Memory B cell (primary cell): ENCODE results near the gene CTSW.

Source experiments
- ATAC-seq: fragments of 150-1000 bp; cut with Tn5 transposase; 2 replicates; pipeline ENCODE4 v1.10.0; 2021; ENCODE audit warnings: low read depth, mild to moderate bottlenecking, moderate library complexity
- DNase-seq, 2 donors: peaks; one replicate each; pipeline ENCODE4 v3.0.0; 2022; ENCODE audit warnings: low spot score in 2 of 2
- H3K27ac Mint-ChIP-seq: one replicate; pipeline ENCODE4 v1.8.0; 2022; ENCODE audit warnings: mild to moderate bottlenecking, moderate library complexity, mixed read lengths
- H3K27me3 Mint-ChIP-seq: one replicate; pipeline ENCODE4 v1.8.0; 2022; ENCODE audit warnings: mixed read lengths
- H3K36me3 Mint-ChIP-seq: one replicate; pipeline ENCODE4 v1.8.0; 2022; ENCODE audit warnings: mild to moderate bottlenecking, mixed read lengths
- H3K4me1 Mint-ChIP-seq: one replicate; pipeline ENCODE4 v1.8.0; 2022; ENCODE audit warnings: mixed read lengths
- H3K4me3 Mint-ChIP-seq: one replicate; pipeline ENCODE4 v1.8.0; 2022; ENCODE audit warnings: mild to moderate bottlenecking, moderate library complexity, mixed read lengths
- H3K9me3 Mint-ChIP-seq: one replicate; pipeline ENCODE4 v1.8.0; 2022; ENCODE audit warnings: mixed read lengths

Gene CTSW

GRCh38 chr11:65868076-65868667 is 11.5 kb upstream of the CTSW start:
- DNase-seq (no peak), ATAC-seq (peak; percentile 67)
- no peak overlapping the region for H3K4me3 Mint-ChIP-seq
- no peaks in the 10 kb centered on the region for H3K27me3 Mint-ChIP-seq
- H3K27ac Mint-ChIP-seq, result no peak overlapping the region
- no peaks in the 10 kb centered on the region for H3K9me3 Mint-ChIP-seq
- H3K36me3 Mint-ChIP-seq, result peaks cover 17% of the 10 kb centered on the region
- peaks cover 13% of the 10 kb centered on the region for H3K4me1 Mint-ChIP-seq

- peaks cover 13% of the 10 kb centered on the region for H3K36me3 Mint-ChIP-seq
- H3K4me1 Mint-ChIP-seq, result peaks cover 15% of the 10 kb centered on the region
- no peaks in the 10 kb centered on the region for H3K9me3 Mint-ChIP-seq
- ATAC-seq (no peak), DNase-seq (no peak)
- no peak overlapping the region for H3K4me3 Mint-ChIP-seq
- H3K27me3 Mint-ChIP-seq, result no peaks in the 10 kb centered on the region
- H3K27ac Mint-ChIP-seq, result no peak overlapping the region
These were observed 10.7 kb upstream of the CTSW start for GRCh38 chr11:65868907-65869306.

- Mint-ChIP-seq H3K27ac (no peak overlapping the region), H3K4me1 (peaks cover 15% of the 10 kb centered on the region), H3K36me3 (peaks cover 9% of the 10 kb centered on the region), H3K27me3 (no peaks in the 10 kb centered on the region), H3K4me3 (no peak overlapping the region), H3K9me3 (no peaks in the 10 kb centered on the region)
- ATAC-seq (no peak), DNase-seq (no peak)
These were observed 9.9 kb upstream of the CTSW start for GRCh38 chr11:65869643-65870306.

GRCh38 chr11:65870307-65870658 is 9.4 kb upstream of the CTSW start:
- no peak for DNase-seq
- H3K27me3 Mint-ChIP-seq, result no peaks in the 10 kb centered on the region
- no peaks in the 10 kb centered on the region for H3K9me3 Mint-ChIP-seq
- ATAC-seq, result no peak
- no peak overlapping the region for H3K27ac Mint-ChIP-seq
- H3K36me3 Mint-ChIP-seq, result peaks cover 6% of the 10 kb centered on the region
- H3K4me1 Mint-ChIP-seq, result peaks cover 15% of the 10 kb centered on the region
- no peak overlapping the region for H3K4me3 Mint-ChIP-seq

- Mint-ChIP-seq H3K27ac (no peak overlapping the region), H3K36me3 (peaks cover 4% of the 10 kb centered on the region), H3K27me3 (no peaks in the 10 kb centered on the region), H3K4me1 (peaks cover 15% of the 10 kb centered on the region), H3K4me3 (no peak overlapping the region), H3K9me3 (no peaks in the 10 kb centered on the region)
- DNase-seq, result no peak
- ATAC-seq, result no peak
These were observed 8.6 kb upstream of the CTSW start for GRCh38 chr11:65870706-65871681.

GRCh38 chr11:65871811-65872548 is 7.7 kb upstream of the CTSW start:
- ATAC-seq (no peak), DNase-seq (no peak)
- no peak overlapping the region for H3K27ac Mint-ChIP-seq
- H3K4me1 Mint-ChIP-seq, result peaks cover 15% of the 10 kb centered on the region
- H3K27me3 Mint-ChIP-seq, result no peaks in the 10 kb centered on the region
- peaks cover 2% of the 10 kb centered on the region for H3K36me3 Mint-ChIP-seq
- no peaks in the 10 kb centered on the region for H3K9me3 Mint-ChIP-seq
- peak overlapping the region; percentile 41 for H3K4me3 Mint-ChIP-seq

- no peak for DNase-seq
- H3K36me3 Mint-ChIP-seq, result no peaks in the 10 kb centered on the region
- H3K4me1 Mint-ChIP-seq, result peaks cover 12% of the 10 kb centered on the region
- H3K4me3 Mint-ChIP-seq, result peak within 1 kb of the TSS; percentile 90
- no peak for ATAC-seq
- H3K27me3 Mint-ChIP-seq, result no peaks in the 10 kb centered on the region
- H3K9me3 Mint-ChIP-seq, result no peaks in the 10 kb centered on the region
- H3K27ac Mint-ChIP-seq, result peak within 1 kb of the TSS; percentile 93
These were observed 6.9 kb upstream of the CTSW start, which contains the start of gene EFEMP2 for GRCh38 chr11:65872586-65873317. TSS of gene EFEMP2 (minus strand) at chr11:65872800. CDS start at chr11:65872354, 446 bp downstream.

GRCh38 chr11:65873318-65874156 is 6.1 kb upstream of the CTSW start:
- peak overlapping the region; percentile 90 for H3K4me3 Mint-ChIP-seq
- H3K27ac Mint-ChIP-seq, result peak overlapping the region; percentile 93
- no peaks in the 10 kb centered on the region for H3K27me3 Mint-ChIP-seq
- peaks cover 12% of the 10 kb centered on the region for H3K4me1 Mint-ChIP-seq
- peak; percentile 99 to 100 for DNase-seq
- H3K9me3 Mint-ChIP-seq, result no peaks in the 10 kb centered on the region
- ATAC-seq, result peak; percentile 93
- H3K36me3 Mint-ChIP-seq, result no peaks in the 10 kb centered on the region

- no peak for ATAC-seq
- H3K36me3 Mint-ChIP-seq, result peaks cover 5% of the 10 kb centered on the region
- H3K4me3 Mint-ChIP-seq, result no peak overlapping the region
- no peaks in the 10 kb centered on the region for H3K9me3 Mint-ChIP-seq
- DNase-seq, result no peak
- no peaks in the 10 kb centered on the region for H3K27me3 Mint-ChIP-seq
- peaks cover 4% of the 10 kb centered on the region for H3K4me1 Mint-ChIP-seq
- H3K27ac Mint-ChIP-seq, result no peak overlapping the region
These were observed 390 bp downstream of the CTSW start for GRCh38 chr11:65880027-65880426.

- no peaks in the 10 kb centered on the region for H3K27me3 Mint-ChIP-seq
- H3K27ac Mint-ChIP-seq, result no peak overlapping the region
- peaks cover 8% of the 10 kb centered on the region for H3K4me1 Mint-ChIP-seq
- peaks cover 8% of the 10 kb centered on the region for H3K36me3 Mint-ChIP-seq
- no peaks in the 10 kb centered on the region for H3K9me3 Mint-ChIP-seq
- DNase-seq (no peak), ATAC-seq (no peak)
- no peak overlapping the region for H3K4me3 Mint-ChIP-seq
These were observed 1.3 kb downstream of the CTSW start for GRCh38 chr11:65880844-65881421.

- ATAC-seq, result no peak
- no peak overlapping the region for H3K27ac Mint-ChIP-seq
These were observed 2.8 kb downstream of the CTSW start for GRCh38 chr11:65882120-65883057.

More at GRCh38 chr11:65882120-65883057, 2.8 kb downstream of the CTSW start:
- DNase-seq, result no peak
- Mint-ChIP-seq H3K9me3 (no peaks in the 10 kb centered on the region), H3K4me3 (no peak overlapping the region), H3K36me3 (peaks cover 11% of the 10 kb centered on the region), H3K4me1 (peaks cover 18% of the 10 kb centered on the region), H3K27me3 (no peaks in the 10 kb centered on the region)
